Memory B cell (primary cell): ENCODE measurements around the gene MEMO1.
"Not testable (repeated sequence)": the region's sequence is repeated elsewhere in the genome, so short reads cannot be mapped to it uniquely, and the experiment has no call there.

Experiments
- ATAC-seq: fragments of 150-1000 bp; cut with Tn5 transposase; 2 replicates; pipeline ENCODE4 v1.10.0; 2021; ENCODE audit warnings: low read depth, mild to moderate bottlenecking, moderate library complexity
- DNase-seq, 2 donors: peaks; one replicate each; pipeline ENCODE4 v3.0.0; 2022; ENCODE audit warnings: low spot score in 2 of 2
- H3K27ac Mint-ChIP-seq: one replicate; pipeline ENCODE4 v1.8.0; 2022; ENCODE audit warnings: mild to moderate bottlenecking, moderate library complexity, mixed read lengths
- H3K27me3 Mint-ChIP-seq: one replicate; pipeline ENCODE4 v1.8.0; 2022; ENCODE audit warnings: mixed read lengths
- H3K36me3 Mint-ChIP-seq: one replicate; pipeline ENCODE4 v1.8.0; 2022; ENCODE audit warnings: mild to moderate bottlenecking, mixed read lengths
- H3K4me1 Mint-ChIP-seq: one replicate; pipeline ENCODE4 v1.8.0; 2022; ENCODE audit warnings: mixed read lengths
- H3K4me3 Mint-ChIP-seq: one replicate; pipeline ENCODE4 v1.8.0; 2022; ENCODE audit warnings: mild to moderate bottlenecking, moderate library complexity, mixed read lengths
- H3K9me3 Mint-ChIP-seq: one replicate; pipeline ENCODE4 v1.8.0; 2022; ENCODE audit warnings: mixed read lengths

The MEMO1 gene

DNA sequence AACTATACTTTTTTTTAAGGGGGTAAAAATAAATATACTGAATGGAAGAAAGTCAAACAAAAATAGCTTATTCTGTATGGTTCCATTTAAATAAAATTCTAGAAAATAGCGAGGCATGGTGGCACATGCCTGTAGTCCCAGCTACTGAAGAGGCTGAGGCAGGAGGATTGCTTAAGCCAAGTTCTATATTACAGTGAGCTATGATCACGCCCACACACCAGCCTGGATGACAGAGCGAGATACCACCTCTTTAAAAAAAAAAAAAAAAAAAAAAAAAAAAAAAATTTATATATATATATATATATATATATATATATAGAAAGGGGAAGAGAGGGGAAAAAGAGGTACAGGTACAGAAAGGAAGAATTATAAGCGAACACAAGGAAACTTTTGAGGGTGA is 77.7 kb downstream of the MEMO1 start:
- no peak overlapping the region for H3K27ac Mint-ChIP-seq
- ATAC-seq (no peak), DNase-seq (no peak)
- peaks cover 4% of the 10 kb centered on the region for H3K4me1 Mint-ChIP-seq
- no peak overlapping the region for H3K4me3 Mint-ChIP-seq
- no peaks in the 10 kb centered on the region for H3K9me3 Mint-ChIP-seq
- H3K27me3 Mint-ChIP-seq = no peaks in the 10 kb centered on the region
- H3K36me3 Mint-ChIP-seq = peaks cover 9% of the 10 kb centered on the region

DNA sequence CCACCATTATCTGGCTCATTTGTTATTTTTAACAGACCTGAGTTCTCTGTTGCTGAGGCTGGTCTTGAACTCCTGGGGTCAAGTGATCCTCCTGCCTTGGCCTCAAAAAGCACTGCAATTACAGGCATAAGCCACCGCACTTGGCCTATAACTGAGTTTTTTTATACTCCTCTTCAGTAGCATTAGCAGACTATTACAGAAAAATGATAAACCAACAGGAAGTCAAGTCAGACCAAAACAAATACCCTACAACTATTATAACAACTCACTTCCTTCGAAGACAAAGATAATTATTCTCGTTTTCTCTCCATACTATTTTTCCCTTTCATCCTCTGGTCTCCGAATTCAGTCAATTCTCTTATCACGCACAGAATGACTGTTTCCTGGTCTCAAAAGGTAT is 78.2 kb downstream of the MEMO1 start:
- no peaks in the 10 kb centered on the region for H3K9me3 Mint-ChIP-seq
- DNase-seq (no peak), ATAC-seq (no peak)
- peaks cover 4% of the 10 kb centered on the region for H3K4me1 Mint-ChIP-seq
- no peak overlapping the region for H3K4me3 Mint-ChIP-seq
- no peak overlapping the region for H3K27ac Mint-ChIP-seq
- H3K36me3 Mint-ChIP-seq = peaks cover 9% of the 10 kb centered on the region
- H3K27me3 Mint-ChIP-seq = no peaks in the 10 kb centered on the region

- peaks cover 4% of the 10 kb centered on the region for H3K4me1 Mint-ChIP-seq
- H3K4me3 Mint-ChIP-seq = no peak overlapping the region
- no peak overlapping the region for H3K27ac Mint-ChIP-seq
- H3K27me3 Mint-ChIP-seq = no peaks in the 10 kb centered on the region
- no peaks in the 10 kb centered on the region for H3K9me3 Mint-ChIP-seq
- peaks cover 12% of the 10 kb centered on the region for H3K36me3 Mint-ChIP-seq
- no peak for ATAC-seq
- DNase-seq = no peak
These were observed 78.9 kb downstream of the MEMO1 start for GRCh38 chr2:31931916-31932315.

DNA sequence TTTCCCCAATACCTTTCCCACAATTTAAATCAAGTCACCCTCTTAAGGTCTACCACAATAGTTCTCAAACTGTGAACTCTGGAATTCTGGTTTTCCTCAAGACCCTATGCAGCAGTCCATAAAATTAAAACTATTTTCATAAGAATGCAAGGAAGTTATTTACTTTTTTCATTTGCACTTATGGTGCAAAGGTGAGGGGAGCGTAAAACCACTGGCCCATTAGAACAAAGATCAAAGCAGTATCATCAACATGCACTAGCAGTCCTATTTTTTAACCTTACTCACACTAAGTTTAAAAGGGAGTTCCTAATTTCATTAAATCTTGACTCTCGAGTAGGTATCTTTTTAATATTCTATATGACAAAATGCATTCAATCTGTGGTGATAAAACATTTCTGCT is 85.3 kb downstream of the MEMO1 start:
- Mint-ChIP-seq H3K4me1 (peaks cover 10% of the 10 kb centered on the region), H3K27ac (no peak overlapping the region), H3K27me3 (no peaks in the 10 kb centered on the region), H3K36me3 (peaks cover 27% of the 10 kb centered on the region), H3K4me3 (no peak overlapping the region), H3K9me3 (no peaks in the 10 kb centered on the region)
- ATAC-seq = no peak
- no peak for DNase-seq

GRCh38 chr2:31923662-31924061 is 87.1 kb downstream of the MEMO1 start:
- Mint-ChIP-seq H3K27ac (no peak overlapping the region), H3K27me3 (no peaks in the 10 kb centered on the region), H3K9me3 (no peaks in the 10 kb centered on the region), H3K4me1 (peaks cover 8% of the 10 kb centered on the region), H3K4me3 (no peak overlapping the region), H3K36me3 (peaks cover 27% of the 10 kb centered on the region)
- ATAC-seq (no peak), DNase-seq (no peak)

- ATAC-seq (no peak), DNase-seq (no peak)
- H3K4me3 Mint-ChIP-seq = no peak overlapping the region
- no peaks in the 10 kb centered on the region for H3K9me3 Mint-ChIP-seq
- H3K4me1 Mint-ChIP-seq = peaks cover 8% of the 10 kb centered on the region
- peaks cover 26% of the 10 kb centered on the region for H3K36me3 Mint-ChIP-seq
- no peaks in the 10 kb centered on the region for H3K27me3 Mint-ChIP-seq
- H3K27ac Mint-ChIP-seq = peak overlapping the region; percentile 56
These were observed 88.0 kb downstream of the MEMO1 start for GRCh38 chr2:31922542-31923408.

DNA sequence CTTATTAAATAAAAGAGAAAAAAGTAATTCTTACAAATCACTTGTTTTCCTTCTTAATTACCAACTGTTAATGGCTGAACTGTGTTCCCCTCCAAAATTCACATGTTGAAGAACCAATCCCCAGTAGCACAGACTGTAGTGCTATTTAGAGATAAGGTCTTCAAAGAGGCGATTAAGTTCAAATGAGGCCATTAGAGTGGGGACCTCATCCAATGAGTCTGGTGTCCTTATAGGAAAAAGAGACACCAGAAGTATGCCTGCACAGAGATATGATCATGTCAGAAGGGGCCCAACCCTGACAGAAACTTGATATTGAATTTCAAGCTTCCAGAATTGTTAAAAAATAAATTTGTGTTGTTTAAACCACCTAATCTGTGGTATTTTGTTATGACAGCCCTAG is 89.8 kb downstream of the MEMO1 start:
- H3K4me1 Mint-ChIP-seq = peaks cover 8% of the 10 kb centered on the region
- no peaks in the 10 kb centered on the region for H3K9me3 Mint-ChIP-seq
- H3K27me3 Mint-ChIP-seq = no peaks in the 10 kb centered on the region

DNA sequence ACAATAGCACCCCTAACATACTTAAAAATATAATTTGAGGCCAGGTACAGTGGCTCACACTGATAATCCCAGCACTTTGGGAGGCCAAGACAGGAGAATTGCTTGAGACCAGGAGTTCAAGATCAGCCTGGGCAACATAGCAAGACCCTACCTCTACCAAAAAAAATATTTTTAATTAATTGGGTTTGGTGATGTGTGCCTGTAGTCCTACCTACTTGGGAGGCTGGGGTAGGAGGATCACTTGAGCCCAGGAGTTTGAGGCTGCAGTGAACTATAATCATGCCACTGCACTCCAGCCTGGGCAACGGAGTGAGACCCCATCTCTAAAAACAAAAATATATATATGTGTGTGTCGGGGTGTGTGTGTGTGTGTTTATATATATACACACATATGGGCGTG is 91.3 kb downstream of the MEMO1 start:
- Mint-ChIP-seq H3K4me3 (no peak overlapping the region), H3K4me1 (peaks cover 8% of the 10 kb centered on the region), H3K27me3 (no peaks in the 10 kb centered on the region), H3K27ac (no peak overlapping the region), H3K36me3 (peaks cover 17% of the 10 kb centered on the region), H3K9me3 (no peaks in the 10 kb centered on the region)
- DNase-seq = no peak
- ATAC-seq = no peak

More for the DNA sequence above, 89.8 kb downstream of the MEMO1 start:
- peaks cover 23% of the 10 kb centered on the region for H3K36me3 Mint-ChIP-seq
- no peak overlapping the region for H3K4me3 Mint-ChIP-seq
- ATAC-seq = no peak
- DNase-seq = no peak
- no peak overlapping the region for H3K27ac Mint-ChIP-seq

GRCh38 chr2:31909661-31910060 is 101.1 kb downstream of the MEMO1 start:
- H3K4me3 Mint-ChIP-seq = no peak overlapping the region

GRCh38 chr2:31907491-31907890 is 103.3 kb downstream of the MEMO1 start:
- not testable (repeated sequence) for H3K27ac Mint-ChIP-seq, DNase-seq, H3K4me3 Mint-ChIP-seq, H3K9me3 Mint-ChIP-seq, ATAC-seq, H3K27me3 Mint-ChIP-seq
- Mint-ChIP-seq H3K36me3 (peaks cover 33% of the 10 kb centered on the region), H3K4me1 (peaks cover 25% of the 10 kb centered on the region)

More at GRCh38 chr2:31909661-31910060, 101.1 kb downstream of the MEMO1 start:
- ATAC-seq (no peak), DNase-seq (no peak)
- H3K36me3 Mint-ChIP-seq = peaks cover 31% of the 10 kb centered on the region
- H3K9me3 Mint-ChIP-seq = no peaks in the 10 kb centered on the region
- no peaks in the 10 kb centered on the region for H3K27me3 Mint-ChIP-seq
- peak overlapping the region; percentile 46 for H3K27ac Mint-ChIP-seq
- H3K4me1 Mint-ChIP-seq = peaks cover 17% of the 10 kb centered on the region

- Mint-ChIP-seq H3K27me3 (no peaks in the 10 kb centered on the region), H3K36me3 (peaks cover 49% of the 10 kb centered on the region), H3K4me3 (no peak overlapping the region), H3K9me3 (peaks cover 7% of the 10 kb centered on the region), H3K27ac (peak overlapping the region; percentile 83), H3K4me1 (peaks cover 14% of the 10 kb centered on the region)
- DNase-seq (no peak), ATAC-seq (no peak)
These were observed 107.6 kb downstream of the MEMO1 start for GRCh38 chr2:31903109-31903780.

DNA sequence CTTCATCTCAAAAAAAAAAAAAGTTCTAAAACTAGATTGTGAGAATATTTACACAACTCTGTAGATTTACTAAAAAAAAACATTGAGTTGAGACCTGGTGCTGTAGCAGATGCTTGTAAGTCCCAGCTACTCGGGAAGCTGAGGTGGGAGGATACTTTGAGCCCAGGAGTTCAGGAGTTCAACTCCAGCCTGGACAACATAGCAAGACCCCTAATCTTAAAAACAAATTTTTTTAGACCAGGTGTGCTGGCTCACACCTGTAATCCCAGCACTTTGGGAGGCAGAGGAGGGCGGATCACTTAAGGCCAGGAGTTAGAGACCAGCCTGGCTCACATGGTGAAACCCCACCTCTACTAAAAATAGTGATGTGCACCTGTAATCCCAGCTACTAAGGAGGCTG is 108.9 kb downstream of the MEMO1 start:
- ATAC-seq (no peak), DNase-seq (no peak)
- Mint-ChIP-seq H3K36me3 (peaks cover 53% of the 10 kb centered on the region), H3K27ac (no peak overlapping the region), H3K4me3 (no peak overlapping the region), H3K27me3 (no peaks in the 10 kb centered on the region), H3K9me3 (peaks cover 12% of the 10 kb centered on the region), H3K4me1 (peaks cover 11% of the 10 kb centered on the region)

DNA sequence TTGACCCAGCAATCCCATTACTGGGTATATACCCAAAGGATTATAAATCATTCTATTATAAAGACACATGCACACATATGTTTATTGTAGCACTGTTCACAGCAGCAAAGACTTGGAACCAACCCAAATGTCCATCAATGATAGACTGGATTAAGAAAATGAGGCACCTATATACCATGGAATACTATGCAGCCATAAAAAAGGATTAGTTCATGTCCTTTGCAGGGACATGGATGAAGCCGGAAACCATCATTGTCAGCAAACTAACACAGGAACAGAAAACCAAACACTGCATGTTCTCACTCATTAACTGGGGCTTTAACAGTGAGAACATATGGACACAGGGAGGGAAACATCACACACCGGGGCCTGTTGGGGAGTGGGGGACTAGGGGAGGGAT is 110.7 kb downstream of the MEMO1 start:
- not testable (repeated sequence) for DNase-seq, H3K27ac Mint-ChIP-seq, H3K4me3 Mint-ChIP-seq, H3K27me3 Mint-ChIP-seq, ATAC-seq
- Mint-ChIP-seq H3K4me1 (peaks cover 11% of the 10 kb centered on the region), H3K9me3 (peaks cover 12% of the 10 kb centered on the region), H3K36me3 (peaks cover 52% of the 10 kb centered on the region)

DNA sequence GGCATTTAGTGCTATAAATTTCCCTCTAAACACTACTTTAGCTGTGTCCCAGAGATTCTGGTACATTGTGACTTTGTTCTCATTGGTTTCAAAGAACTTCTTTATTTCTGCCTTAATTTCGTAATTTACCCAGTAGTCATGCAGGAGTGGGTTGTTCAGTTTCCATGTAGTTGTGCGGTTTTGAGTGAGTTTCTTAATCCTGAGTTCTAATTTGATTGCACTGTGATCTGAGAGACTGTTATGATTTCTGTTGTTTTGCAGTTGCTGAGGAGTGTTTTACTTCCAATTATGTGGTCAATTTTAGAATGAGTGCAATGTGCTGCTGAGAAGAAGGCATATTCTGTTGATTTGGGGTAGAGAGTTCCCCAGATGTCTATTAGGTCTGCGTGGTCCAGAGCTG is 112.5 kb downstream of the MEMO1 start:
- DNase-seq, H3K4me3 Mint-ChIP-seq, ATAC-seq, H3K27me3 Mint-ChIP-seq, H3K27ac Mint-ChIP-seq, H3K4me1 Mint-ChIP-seq: not testable (repeated sequence)
- Mint-ChIP-seq H3K9me3 (peaks cover 12% of the 10 kb centered on the region), H3K36me3 (peaks cover 51% of the 10 kb centered on the region)
